CD4-positive, alpha-beta T cell treated with Interleukin-6 for 4 hours (primary cell): ENCODE results near the gene LRP6.

Source experiments
- DNase-seq: peaks from one replicate; pipeline ENCODE4 v3.0.0-alpha.2; 2020; ENCODE audit warnings: mixed read lengths

The LRP6 gene

DNA sequence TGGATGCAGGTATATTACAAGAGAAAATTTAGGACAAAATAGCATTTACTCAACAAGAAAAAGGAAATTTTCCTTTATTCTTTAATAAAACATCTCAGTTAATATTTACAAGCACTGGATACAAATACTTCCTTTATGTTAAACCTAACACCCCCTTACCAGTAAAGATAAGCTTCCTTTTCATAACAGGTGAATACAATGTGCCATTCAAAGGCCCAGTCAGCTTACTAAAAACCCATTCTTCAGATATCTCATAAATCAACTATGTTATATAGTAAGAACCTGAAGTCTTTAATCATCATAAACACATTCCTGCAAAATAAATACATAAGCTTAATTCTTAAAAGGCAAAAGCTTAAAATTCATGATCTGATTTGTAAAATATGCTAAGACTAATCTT, 52.6 kb downstream of the LRP6 start:
- DNase-seq, result no peak

DNA sequence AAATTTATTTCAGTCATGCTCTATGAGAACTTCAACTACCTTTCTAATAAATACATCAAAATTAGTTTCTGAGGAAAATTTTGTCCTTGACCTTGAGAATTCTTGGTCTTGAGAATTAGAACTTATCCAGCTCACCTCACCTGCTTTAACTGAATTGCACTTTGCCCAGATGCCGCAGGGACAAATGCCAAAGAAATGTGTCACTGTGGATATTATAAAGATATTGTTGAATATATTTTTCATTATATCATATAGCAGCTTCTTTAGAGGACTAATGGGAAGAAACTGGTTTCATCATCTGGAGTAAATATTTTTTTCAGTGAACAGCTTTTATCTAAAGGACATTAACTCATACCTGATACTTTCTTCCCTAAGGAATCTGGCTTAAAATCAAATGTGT, 54.1 kb downstream of the LRP6 start:
- no peak for DNase-seq

GRCh38 chr12:12210983-12211382, 55.9 kb downstream of the LRP6 start:
- DNase-seq, result peak; percentile 1

GRCh38 chr12:12210416-12210815, 56.4 kb downstream of the LRP6 start:
- DNase-seq, result no peak

GRCh38 chr12:12209675-12210074, 57.2 kb downstream of the LRP6 start:
- no peak for DNase-seq

DNA sequence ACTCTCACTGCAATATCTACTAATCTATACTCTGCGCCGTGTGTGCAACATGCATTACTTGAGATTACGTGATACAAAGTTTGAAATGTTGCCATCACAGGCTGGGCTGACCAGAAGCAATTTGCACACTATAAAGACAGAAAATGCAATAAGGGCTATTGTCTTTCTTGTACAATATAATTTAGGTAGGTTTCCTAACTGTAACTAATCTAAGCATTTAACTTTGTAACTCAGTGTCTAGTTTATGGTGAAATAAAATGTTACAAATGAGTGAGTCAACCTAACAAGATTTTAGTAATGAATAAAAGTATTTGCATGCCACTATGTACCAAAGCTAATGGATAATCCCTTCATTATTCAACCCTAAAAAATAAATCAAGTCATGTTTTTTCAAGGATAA, 57.8 kb downstream of the LRP6 start:
- no peak for DNase-seq

- no peak for DNase-seq
Observed at GRCh38 chr12:12207746-12208145, 59.1 kb downstream of the LRP6 start.

GRCh38 chr12:12206776-12207388, 60.0 kb downstream of the LRP6 start:
- DNase-seq, result no peak

DNA sequence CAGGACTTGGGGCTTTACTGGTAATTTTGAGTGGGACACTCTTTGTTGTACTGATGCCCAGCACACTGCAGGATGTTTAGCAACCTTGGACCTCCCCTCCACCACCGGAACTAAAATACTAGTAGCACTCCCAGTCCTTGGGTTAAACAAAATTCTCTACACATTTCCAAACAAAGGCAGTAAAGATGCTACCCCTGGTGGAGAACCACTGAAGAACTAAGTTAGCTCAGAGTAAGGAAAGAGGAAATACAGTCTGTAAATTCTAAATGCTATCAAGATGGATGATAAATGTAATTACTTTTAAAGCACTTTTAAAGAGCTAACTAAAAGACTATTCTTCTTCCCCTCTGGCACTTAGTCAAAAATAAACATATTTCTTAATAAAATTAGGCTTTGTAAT, 64.1 kb downstream of the LRP6 start:
- DNase-seq, result no peak

- DNase-seq, result no peak
Observed at GRCh38 chr12:12202105-12202504, 64.7 kb downstream of the LRP6 start.

DNA sequence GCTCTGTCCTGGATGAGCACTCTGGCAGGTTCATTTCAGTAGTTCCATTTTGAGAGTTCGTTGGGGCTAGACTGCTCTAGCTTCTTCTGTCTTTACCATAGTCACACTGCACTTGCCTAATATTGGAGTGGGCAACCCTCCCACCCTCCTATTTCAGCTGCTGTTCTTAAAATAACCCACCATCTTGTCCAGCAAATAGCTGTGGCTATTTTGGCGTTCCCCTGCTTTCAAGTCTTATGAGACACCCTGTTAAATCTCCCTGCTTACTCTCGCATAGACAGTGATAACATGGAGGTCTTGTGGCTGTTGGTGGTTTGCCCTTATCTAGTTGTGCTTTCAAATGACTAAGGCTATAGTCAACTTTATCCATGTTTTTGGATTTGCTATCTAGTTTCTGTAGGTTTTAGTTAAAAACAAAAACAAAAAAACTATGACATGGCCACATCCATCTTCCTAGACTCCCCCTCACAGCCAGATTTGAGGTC, 65.5 kb downstream of the LRP6 start:
- no peak for DNase-seq

DNA sequence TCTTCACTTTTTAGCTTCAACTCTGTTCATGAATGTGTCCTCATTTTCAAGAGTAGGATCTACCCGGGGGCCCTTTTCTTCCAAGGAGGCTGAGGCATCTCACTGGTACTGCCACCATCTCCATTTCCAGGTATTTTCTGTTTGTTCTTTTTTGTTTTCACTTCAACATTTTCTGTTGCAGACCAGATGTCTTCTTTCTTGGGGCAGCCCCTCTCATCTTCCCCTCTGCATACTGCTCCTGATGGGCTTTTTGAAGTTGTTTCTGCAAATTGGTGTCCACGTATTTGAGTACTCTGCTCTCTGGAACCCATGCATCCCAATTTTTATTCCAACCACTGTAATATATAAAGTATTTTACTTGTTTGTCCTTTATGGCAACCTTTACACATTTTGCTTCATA, 66.5 kb downstream of the LRP6 start:
- DNase-seq, result no peak

GRCh38 chr12:12198124-12198523, 68.7 kb downstream of the LRP6 start:
- DNase-seq, result no peak

DNA sequence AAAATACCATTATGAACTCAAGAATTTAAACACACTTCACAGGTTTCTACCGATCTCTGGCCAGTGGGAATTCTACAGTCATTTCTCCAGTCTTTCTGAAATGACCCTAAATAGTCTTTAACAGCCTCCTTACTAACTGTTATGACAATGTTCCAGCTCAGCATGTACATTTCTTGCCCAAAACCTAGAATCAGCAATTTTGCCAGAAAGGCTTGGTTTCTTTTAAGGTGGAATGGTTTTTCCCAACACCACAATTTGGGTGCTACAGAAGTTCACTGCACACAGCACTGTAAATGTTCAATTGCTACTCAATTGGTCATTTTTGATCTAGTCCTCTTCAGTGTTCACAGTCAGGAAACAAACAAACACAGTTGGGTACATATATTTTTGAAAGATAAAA, 69.7 kb downstream of the LRP6 start:
- DNase-seq, result no peak

DNA sequence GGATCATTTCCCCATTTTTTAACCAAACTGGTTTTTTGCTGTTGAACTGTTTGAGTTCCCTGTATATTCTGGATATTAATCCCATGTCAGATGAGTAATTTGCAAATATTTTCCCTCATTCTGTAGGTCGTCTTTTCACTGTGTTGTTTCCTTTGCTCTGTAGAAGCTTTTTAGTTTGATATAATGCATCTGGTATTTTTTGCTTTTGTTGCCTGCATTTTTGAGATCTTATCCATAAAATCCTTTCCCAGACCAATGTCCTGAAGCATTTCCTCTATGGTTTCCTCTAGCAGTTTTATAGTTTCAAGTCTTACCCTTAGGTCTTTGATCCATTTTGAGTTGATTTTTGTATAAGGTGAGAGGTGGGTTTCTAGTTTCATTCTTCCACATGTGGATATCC, 71.3 kb downstream of the LRP6 start:
- no peak for DNase-seq

- DNase-seq, result no peak
Observed at GRCh38 chr12:12195081-12195480, 71.8 kb downstream of the LRP6 start.

- no peak for DNase-seq
Observed at GRCh38 chr12:12194206-12194605, 72.6 kb downstream of the LRP6 start.

GRCh38 chr12:12191008-12191407, 75.8 kb downstream of the LRP6 start:
- no peak for DNase-seq

- DNase-seq, result no peak
Observed at GRCh38 chr12:12190087-12190809, 76.6 kb downstream of the LRP6 start.

- no peak for DNase-seq
Observed at GRCh38 chr12:12185414-12185813, 81.4 kb downstream of the LRP6 start.

DNA sequence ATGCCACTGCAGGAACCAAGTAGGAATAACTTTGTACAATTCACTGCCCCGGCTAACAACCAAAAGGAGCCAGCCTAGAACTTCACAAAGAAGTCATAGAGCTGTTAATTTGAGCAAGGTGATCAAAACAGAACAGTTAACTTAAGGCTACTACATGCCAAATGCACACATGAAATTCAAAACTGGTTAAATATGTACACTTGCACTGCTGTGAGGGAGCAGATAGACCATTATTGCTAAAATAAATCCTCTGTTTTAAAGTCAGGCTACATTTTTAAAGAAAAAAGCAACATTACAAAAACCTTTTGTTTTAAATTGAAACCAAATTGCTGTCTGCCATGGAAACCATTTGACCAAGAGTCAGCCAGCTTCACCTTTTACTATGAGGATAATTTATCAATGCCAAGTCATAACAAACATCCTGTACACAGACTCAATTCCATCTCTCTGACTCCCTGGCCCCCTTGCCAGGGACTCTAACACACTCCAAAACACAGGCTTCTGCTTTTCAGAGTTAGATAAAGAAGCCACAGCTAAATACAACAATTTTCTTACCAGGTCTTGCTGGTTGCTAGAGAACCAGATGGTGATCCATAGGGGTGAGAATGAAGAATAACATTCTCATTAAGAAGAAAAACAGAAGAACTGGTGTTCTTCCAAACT, 84.0 kb downstream of the LRP6 start:
- no peak for DNase-seq

GRCh38 chr12:12181511-12181910, 85.3 kb downstream of the LRP6 start:
- no peak for DNase-seq

DNA sequence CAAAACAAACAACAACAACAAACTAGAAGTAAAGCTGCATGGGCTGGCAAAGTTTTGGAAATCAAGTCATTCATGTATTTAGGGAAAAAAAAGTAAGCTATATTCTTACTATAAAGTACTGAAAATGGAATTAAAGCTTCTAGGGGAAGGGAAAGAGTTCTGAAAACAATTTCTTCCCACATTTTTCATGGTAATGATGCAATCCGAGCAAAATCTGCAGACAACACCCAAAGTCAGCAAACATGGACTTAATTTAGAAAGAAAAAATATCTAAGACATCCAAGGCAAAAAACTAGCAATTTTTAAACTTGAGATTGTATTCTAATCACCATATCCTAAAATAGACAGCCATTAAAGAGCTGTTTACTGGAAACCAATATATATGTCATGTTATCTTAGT, 86.3 kb downstream of the LRP6 start:
- DNase-seq, result no peak

- no peak for DNase-seq
Observed at GRCh38 chr12:12180136-12180535, 86.7 kb downstream of the LRP6 start.
